B cell (primary cell): Measurements from ENCODE around the gene RBMX2. TPM values are rescaled to one million over a fixed set of nuclear protein-coding genes. Genes with fewer than 3 reads are reported as not detected.
"Not testable (repeated sequence)": the region's sequence is repeated elsewhere in the genome, so short reads cannot be mapped to it uniquely, and the experiment has no call there.

Source experiments
- ATAC-seq: fragments of 200-7000 bp; cut with Tn5 transposase; one replicate; pipeline ENCODE4 v1.10.0; 2021; ENCODE audit warnings: low read depth, mild to moderate bottlenecking, moderate number of reproducible peaks, moderate library complexity
- CTCF ChIA-PET: fragments of 350-600 bp; sonication (Branson Sonifier 250); formaldehyde crosslinking; loops from one replicate; lab custom pipeline; 2021; ENCODE audit warnings: antibody characterized with exemption, inconsistent platforms; lab: Charles Lee
- POLR2A ChIA-PET: fragments of 350-600 bp; sonication (Branson Sonifier 250); formaldehyde crosslinking; loops from one replicate; lab custom pipeline; 2021; ENCODE audit warnings: antibody characterized with exemption; lab: Charles Lee
- DNase-seq: peaks from one replicate; pipeline ENCODE4 v3.0.0; 2013
- H2AFZ ChIP-seq: 2 replicates; pipeline ENCODE4 v1.6.1; 2012; ENCODE audit warnings: mild to moderate bottlenecking, low read depth, low read length; ENCODE audit not compliant: insufficient read depth, poor library complexity, severe bottlenecking
- H3K27ac ChIP-seq, 2 donors: 1 replicate in 1 of 2; 2 replicates in 1 of 2; pipeline ENCODE4 v1.5.1; 2012 to 2013; ENCODE audit warnings: low read length in 2 of 2, mild to moderate bottlenecking in 2 of 2, moderate library complexity in 1 of 2
- H3K27me3 ChIP-seq, 4 experiments: fragments of 200-600 bp in 1 of 4; sonication (generic) in 1 of 4; replicated peaks in 1 of 4; 1 replicate in 2 of 4; 2 replicates in 2 of 4; pipeline versions ENCODE4 v1.6.1 to v1.7.0; 2013 to 2016; ENCODE audit warnings: low read length in 3 of 4, mild to moderate bottlenecking in 2 of 4, mixed read lengths in 1 of 4, moderate library complexity in 1 of 4; ENCODE audit not compliant: insufficient read depth in 4 of 4, control insufficient read depth in 3 of 4; ENCODE audit errors: control extremely low read depth in 1 of 4
- H3K36me3 ChIP-seq, 2 experiments: replicated peaks in 1 of 2; 1 replicate in 1 of 2; 2 replicates in 1 of 2; pipeline versions ENCODE4 v1.6.1 to v1.7.1; 2013; ENCODE audit warnings: low read length in 1 of 2; ENCODE audit not compliant: insufficient read depth in 2 of 2, control insufficient read depth in 1 of 2; ENCODE audit errors: control extremely low read depth in 1 of 2, extremely low read depth in 1 of 2
- H3K4me1 ChIP-seq, 2 donors: fragments of 200-600 bp in 1 of 2; sonication (generic) in 1 of 2; 1 replicate in 1 of 2; 2 replicates in 1 of 2; pipeline versions ENCODE4 v1.5.1 to v1.6.1; 2013 to 2017; ENCODE audit warnings: low read length in 2 of 2; ENCODE audit not compliant: control insufficient read depth in 2 of 2, insufficient read depth in 2 of 2
- H3K4me2 ChIP-seq: replicated peaks from 2 replicates; pipeline ENCODE3; 2012; ENCODE audit warnings: mild to moderate bottlenecking, low read depth, low read length; ENCODE audit not compliant: poor library complexity, severe bottlenecking
- H3K4me3 ChIP-seq, 5 experiments: fragments of 200-600 bp in 1 of 5; sonication (generic) in 1 of 5; 1 replicate in 3 of 5; 2 replicates in 2 of 5; pipeline versions ENCODE4 v1.5.1 to v1.7.0; 2011 to 2016; ENCODE audit warnings: low read length in 4 of 5, mild to moderate bottlenecking in 4 of 5, low read depth in 2 of 5, control low read depth in 1 of 5, moderate library complexity in 1 of 5; ENCODE audit not compliant: insufficient read depth in 1 of 5; ENCODE audit errors: control extremely low read depth in 1 of 5, extremely low read depth in 1 of 5
- H3K79me2 ChIP-seq: fragments of 200-600 bp; sonication (generic); one replicate; pipeline ENCODE4 v1.6.0; 2016; ENCODE audit warnings: low read length; ENCODE audit not compliant: control insufficient read depth, insufficient read depth
- H3K9ac ChIP-seq: fragments of 200-600 bp; sonication (generic); 2 replicates; pipeline ENCODE4 v1.6.1; 2017; ENCODE audit warnings: mild to moderate bottlenecking, low read length, moderate library complexity
- H3K9me3 ChIP-seq, 3 donors: one replicate each; pipeline versions ENCODE4 v1.6.1 to v1.7.1; 2013; ENCODE audit warnings: low read length in 2 of 3; ENCODE audit not compliant: control insufficient read depth in 2 of 3, insufficient read depth in 1 of 3; ENCODE audit errors: control extremely low read depth in 1 of 3
- H4K20me1 ChIP-seq: 2 replicates; pipeline ENCODE4 v1.6.0; 2012; ENCODE audit warnings: mild to moderate bottlenecking, low read length; ENCODE audit not compliant: insufficient read depth, control insufficient read depth, poor library complexity, severe bottlenecking
- H3K27ac Mint-ChIP-seq: one replicate; pipeline ENCODE4 v1.8.0; 2021; ENCODE audit warnings: mixed read lengths
- H3K27me3 Mint-ChIP-seq: one replicate; pipeline ENCODE4 v1.8.0; 2021; ENCODE audit warnings: mixed read lengths
- H3K4me1 Mint-ChIP-seq: one replicate; pipeline ENCODE4 v1.8.0; 2021; ENCODE audit warnings: mixed read lengths
- H3K4me3 Mint-ChIP-seq: one replicate; pipeline ENCODE4 v1.8.0; 2021; ENCODE audit warnings: mixed read lengths
- H3K9me3 Mint-ChIP-seq: one replicate; pipeline ENCODE4 v1.8.0; 2022; ENCODE audit warnings: mixed read lengths; ENCODE audit not compliant: insufficient read depth
- EZH2 ChIP-seq: IDR thresholded peaks from 2 replicates; pipeline ENCODE4 v1.6.1; 2012; ENCODE audit warnings: borderline replicate concordance, low read depth, mild to moderate bottlenecking, moderate library complexity, low read length; ENCODE audit not compliant: insufficient read depth, poor library complexity, severe bottlenecking
- WGBS: methylation state at CpG from one replicate; pipeline ENCODE4 v1.1.5; 2013; ENCODE audit warnings: missing lambda C conversion rate; ENCODE audit not compliant: insufficient coverage; 5-methylcytosine and 5-hydroxymethylcytosine counted together
- intact Hi-C: fragments of 100-400 bp; cut with micrococcal nuclease; formaldehyde crosslinking; loops from one replicate; pipeline ENCODE4 v1.10.0; 2022
- polyA plus RNA-seq: library from polyadenylated mRNA; depleted of rRNA; stranded (reverse); fragments of >200 nt; gene quantifications from 2 replicates; pipeline ENCODE4 v1.2.3, GENCODE V29; 2012
- total RNA-seq, 2 donors: library from RNA; stranded (reverse); fragments of 120-200 nt in 1 of 2; gene quantifications; 1 replicate in 1 of 2; 2 replicates in 1 of 2; pipeline versions ENCODE4 v1.2.3 to v1.2.4, GENCODE V29; 2013 to 2022
- TF ChIP-seq, protein P1 (sequence below): fragments of 200-600 bp; IDR thresholded peaks from one replicate; pipeline ENCODE4 v1.8.0; 2022; ENCODE audit warnings: antibody characterized with exemption, mild to moderate bottlenecking

RBMX2 gene
- total and polyA plus RNA-seq, 2 donors (not counting 1 experiment from before 2014, with no cell fraction given): 9.8 to 25.2 TPM

DNA sequence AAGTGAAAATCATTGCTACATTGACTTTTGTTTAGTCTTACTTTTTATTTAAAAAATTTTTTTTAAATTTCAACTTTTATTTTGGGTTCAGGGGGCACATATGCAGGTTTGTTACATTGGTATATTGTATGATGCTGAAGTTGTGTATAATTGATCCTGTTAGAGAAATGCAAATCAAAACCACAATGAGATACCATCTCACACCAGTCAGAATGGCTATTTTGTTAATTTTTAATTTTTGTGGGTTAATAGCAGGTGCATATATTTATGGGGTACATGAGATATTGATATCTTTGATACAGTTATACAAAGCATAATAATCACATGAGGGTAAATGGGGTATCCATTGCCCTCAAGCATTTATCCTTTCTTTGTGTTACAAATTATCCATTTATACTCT is 34.1 kb downstream of the RBMX2 start:
- CTCF ChIA-PET: no interaction called here
- H3K4me3 Mint-ChIP-seq: no peak overlapping the region
- no peaks in the 10 kb centered on the region for H3K9me3 Mint-ChIP-seq
- Histone ChIP-seq H4K20me1 (no peaks in the 10 kb centered on the region), H3K36me3 (no peaks in the 10 kb centered on the region), H3K4me3 (no peak overlapping the region), H3K9me3 (no peaks in the 10 kb centered on the region), H2AFZ (no peak overlapping the region), H3K79me2 (no peaks in the 10 kb centered on the region), H3K27me3 (no peaks in the 10 kb centered on the region), H3K4me2 (no peak overlapping the region), H3K9ac (no peak overlapping the region), H3K4me1 (no peaks in the 10 kb centered on the region), H3K27ac (no peak overlapping the region)
- H3K4me1 Mint-ChIP-seq: no peaks in the 10 kb centered on the region
- H3K27ac Mint-ChIP-seq: no peak overlapping the region
- H3K27me3 Mint-ChIP-seq: no peaks in the 10 kb centered on the region
- intact Hi-C loops: no loop called here
- no peak for ATAC-seq
- DNase-seq: no peak
- POLR2A ChIA-PET: no interaction called here
- no peak for TF ChIP-seq EZH2
- TF ChIP-seq, protein P1, sequence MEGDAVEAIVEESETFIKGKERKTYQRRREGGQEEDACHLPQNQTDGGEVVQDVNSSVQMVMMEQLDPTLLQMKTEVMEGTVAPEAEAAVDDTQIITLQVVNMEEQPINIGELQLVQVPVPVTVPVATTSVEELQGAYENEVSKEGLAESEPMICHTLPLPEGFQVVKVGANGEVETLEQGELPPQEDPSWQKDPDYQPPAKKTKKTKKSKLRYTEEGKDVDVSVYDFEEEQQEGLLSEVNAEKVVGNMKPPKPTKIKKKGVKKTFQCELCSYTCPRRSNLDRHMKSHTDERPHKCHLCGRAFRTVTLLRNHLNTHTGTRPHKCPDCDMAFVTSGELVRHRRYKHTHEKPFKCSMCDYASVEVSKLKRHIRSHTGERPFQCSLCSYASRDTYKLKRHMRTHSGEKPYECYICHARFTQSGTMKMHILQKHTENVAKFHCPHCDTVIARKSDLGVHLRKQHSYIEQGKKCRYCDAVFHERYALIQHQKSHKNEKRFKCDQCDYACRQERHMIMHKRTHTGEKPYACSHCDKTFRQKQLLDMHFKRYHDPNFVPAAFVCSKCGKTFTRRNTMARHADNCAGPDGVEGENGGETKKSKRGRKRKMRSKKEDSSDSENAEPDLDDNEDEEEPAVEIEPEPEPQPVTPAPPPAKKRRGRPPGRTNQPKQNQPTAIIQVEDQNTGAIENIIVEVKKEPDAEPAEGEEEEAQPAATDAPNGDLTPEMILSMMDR: no peak

DNA sequence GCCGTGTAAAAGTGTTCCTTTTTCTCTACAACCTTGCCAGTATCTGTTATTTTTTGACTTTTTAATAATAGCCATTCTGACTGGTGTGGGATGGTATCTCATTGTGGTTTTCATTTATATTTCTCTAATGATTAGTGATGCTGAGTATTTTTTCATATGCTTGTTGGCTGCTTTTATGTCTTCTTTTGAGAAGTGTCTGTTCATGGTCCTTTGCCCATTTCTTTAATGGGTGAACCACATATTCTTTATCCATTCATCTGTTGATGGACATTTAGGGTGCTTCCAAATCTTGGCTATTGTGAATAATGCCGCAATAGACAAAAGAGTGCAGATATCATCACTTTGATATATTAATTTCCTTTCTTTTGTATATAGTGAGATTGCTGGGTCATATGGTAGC is 36.2 kb downstream of the RBMX2 start:
- H3K4me3 ChIP-seq, H3K27me3 ChIP-seq, H3K27ac Mint-ChIP-seq, H3K4me2 ChIP-seq, CTCF ChIA-PET, intact Hi-C loops, H3K4me1 Mint-ChIP-seq, H3K9me3 ChIP-seq, ATAC-seq, H3K4me3 Mint-ChIP-seq, H3K27ac ChIP-seq, H3K9me3 Mint-ChIP-seq, H3K4me1 ChIP-seq, H3K36me3 ChIP-seq, H2AFZ ChIP-seq, DNase-seq, H3K27me3 Mint-ChIP-seq, H3K79me2 ChIP-seq, H3K9ac ChIP-seq, POLR2A ChIA-PET, H4K20me1 ChIP-seq: not testable (repeated sequence)
- no CpG with 5 or more reads among the region's 2 CpGs for WGBS
